ENCODE results near the gene APBA2.

The APBA2 gene

GRCh38 chr15:29130476-29130875 is 244.7 kb downstream of the APBA2 start:
- DNase-seq = peak; percentile 16
- CTCF ChIA-PET = interaction anchor here (1.2 kb wide), 1 partner anchor 28 kb away, joined by 3 read pairs; no protein-coding TSS in a partner anchor
- peaks cover 12% of the 10 kb centered on the region for H3K27me3 Mint-ChIP-seq
- no peak overlapping the region for H3K27ac Mint-ChIP-seq
- H3K4me3 Mint-ChIP-seq = no peak overlapping the region
- H3K4me1 Mint-ChIP-seq = peaks cover 2% of the 10 kb centered on the region
- H3K36me3 Mint-ChIP-seq = no peaks in the 10 kb centered on the region
- no peaks in the 10 kb centered on the region for H3K9me3 Mint-ChIP-seq

GRCh38 chr15:29130951-29131839 is 245.4 kb downstream of the APBA2 start:
- H3K9me3 Mint-ChIP-seq = no peaks in the 10 kb centered on the region
- CTCF ChIA-PET = interaction anchor here (1.2 kb wide), 1 partner anchor 29 kb away, joined by 3 read pairs; no protein-coding TSS in a partner anchor
- no peak overlapping the region for H3K4me3 Mint-ChIP-seq
- peaks cover 2% of the 10 kb centered on the region for H3K4me1 Mint-ChIP-seq
- peak; percentile 1 for DNase-seq
- no peak overlapping the region for H3K27ac Mint-ChIP-seq
- no peaks in the 10 kb centered on the region for H3K36me3 Mint-ChIP-seq
- peaks cover 12% of the 10 kb centered on the region for H3K27me3 Mint-ChIP-seq

- Mint-ChIP-seq H3K4me1 (peaks cover 2% of the 10 kb centered on the region), H3K27ac (no peak overlapping the region), H3K27me3 (peaks cover 12% of the 10 kb centered on the region), H3K4me3 (no peak overlapping the region), H3K36me3 (no peaks in the 10 kb centered on the region), H3K9me3 (no peaks in the 10 kb centered on the region)
- CTCF ChIA-PET = interaction anchor here (1.2 kb wide), 1 partner anchor 30 kb away, joined by 3 read pairs; no protein-coding TSS in a partner anchor
- DNase-seq = no peak
Measured at GRCh38 chr15:29131840-29132420, 246.2 kb downstream of the APBA2 start.

- no peak overlapping the region for H3K27ac Mint-ChIP-seq
- CTCF ChIA-PET = no interaction called here
Measured at GRCh38 chr15:29132735-29133181, 247.0 kb downstream of the APBA2 start.

GRCh38 chr15:29133321-29133720 is 247.5 kb downstream of the APBA2 start:
- Mint-ChIP-seq H3K4me3 (no peak overlapping the region), H3K9me3 (no peaks in the 10 kb centered on the region), H3K36me3 (no peaks in the 10 kb centered on the region), H3K4me1 (peaks cover 2% of the 10 kb centered on the region), H3K27ac (no peak overlapping the region), H3K27me3 (peaks cover 11% of the 10 kb centered on the region)
- no peak for DNase-seq
- CTCF ChIA-PET = no interaction called here

More at GRCh38 chr15:29132735-29133181, 247.0 kb downstream of the APBA2 start:
- no peaks in the 10 kb centered on the region for H3K36me3 Mint-ChIP-seq
- no peak overlapping the region for H3K4me3 Mint-ChIP-seq
- H3K9me3 Mint-ChIP-seq = no peaks in the 10 kb centered on the region
- DNase-seq = no peak
- peaks cover 12% of the 10 kb centered on the region for H3K27me3 Mint-ChIP-seq
- H3K4me1 Mint-ChIP-seq = peaks cover 2% of the 10 kb centered on the region

GRCh38 chr15:29133791-29134190 is 248.0 kb downstream of the APBA2 start:
- Mint-ChIP-seq H3K9me3 (no peaks in the 10 kb centered on the region), H3K36me3 (no peaks in the 10 kb centered on the region), H3K27ac (no peak overlapping the region), H3K4me3 (no peak overlapping the region), H3K4me1 (peaks cover 2% of the 10 kb centered on the region), H3K27me3 (peaks cover 8% of the 10 kb centered on the region)
- CTCF ChIA-PET = no interaction called here
- no peak for DNase-seq

GRCh38 chr15:29134239-29134638 is 248.5 kb downstream of the APBA2 start:
- no peaks in the 10 kb centered on the region for H3K9me3 Mint-ChIP-seq
- DNase-seq = no peak
- H3K27me3 Mint-ChIP-seq = peaks cover 8% of the 10 kb centered on the region
- H3K4me1 Mint-ChIP-seq = peaks cover 2% of the 10 kb centered on the region
- no peaks in the 10 kb centered on the region for H3K36me3 Mint-ChIP-seq
- H3K27ac Mint-ChIP-seq = no peak overlapping the region
- H3K4me3 Mint-ChIP-seq = no peak overlapping the region
- CTCF ChIA-PET = no interaction called here

GRCh38 chr15:29134641-29135308 is 249.0 kb downstream of the APBA2 start:
- DNase-seq = no peak
- H3K27me3 Mint-ChIP-seq = peaks cover 8% of the 10 kb centered on the region
- no peak overlapping the region for H3K27ac Mint-ChIP-seq
- peaks cover 2% of the 10 kb centered on the region for H3K4me1 Mint-ChIP-seq
- no peaks in the 10 kb centered on the region for H3K9me3 Mint-ChIP-seq
- H3K4me3 Mint-ChIP-seq = no peak overlapping the region
- H3K36me3 Mint-ChIP-seq = no peaks in the 10 kb centered on the region
- CTCF ChIA-PET = no interaction called here

- Mint-ChIP-seq H3K4me1 (peaks cover 4% of the 10 kb centered on the region), H3K9me3 (no peaks in the 10 kb centered on the region), H3K4me3 (no peak overlapping the region), H3K27me3 (peaks cover 8% of the 10 kb centered on the region), H3K27ac (no peak overlapping the region), H3K36me3 (no peaks in the 10 kb centered on the region)
- DNase-seq = no peak
- CTCF ChIA-PET = no interaction called here
Measured at GRCh38 chr15:29135309-29135657, 249.5 kb downstream of the APBA2 start.

GRCh38 chr15:29135702-29136646 is 250.2 kb downstream of the APBA2 start:
- CTCF ChIA-PET = interaction anchor here (1.0 kb wide), 1 partner anchor 36 kb away, joined by 3 read pairs; no protein-coding TSS in a partner anchor
- Mint-ChIP-seq H3K36me3 (no peaks in the 10 kb centered on the region), H3K4me3 (no peak overlapping the region), H3K27ac (no peak overlapping the region), H3K9me3 (no peaks in the 10 kb centered on the region), H3K4me1 (peaks cover 4% of the 10 kb centered on the region), H3K27me3 (peaks cover 15% of the 10 kb centered on the region)
- no peak for DNase-seq

- Mint-ChIP-seq H3K36me3 (no peaks in the 10 kb centered on the region), H3K4me3 (no peak overlapping the region), H3K4me1 (peaks cover 2% of the 10 kb centered on the region), H3K27ac (no peak overlapping the region), H3K9me3 (no peaks in the 10 kb centered on the region), H3K27me3 (peaks cover 25% of the 10 kb centered on the region)
- CTCF ChIA-PET = no interaction called here
- DNase-seq = no peak
Measured at GRCh38 chr15:29138260-29138659, 252.5 kb downstream of the APBA2 start.

- H3K4me1 Mint-ChIP-seq = peaks cover 2% of the 10 kb centered on the region
- CTCF ChIA-PET = interaction anchor here (0.9 to 2.0 kb wide), 3 partner anchors 9 to 22 kb away, joined by 5 to 6 read pairs (median 5); no protein-coding TSS in a partner anchor
- H3K36me3 Mint-ChIP-seq = no peaks in the 10 kb centered on the region
- H3K9me3 Mint-ChIP-seq = no peaks in the 10 kb centered on the region
- peaks cover 25% of the 10 kb centered on the region for H3K27me3 Mint-ChIP-seq
- H3K4me3 Mint-ChIP-seq = no peak overlapping the region
- no peak for DNase-seq
- no peak overlapping the region for H3K27ac Mint-ChIP-seq
Measured at GRCh38 chr15:29139072-29139471, 253.3 kb downstream of the APBA2 start.

- H3K4me3 Mint-ChIP-seq = no peak overlapping the region
- no peaks in the 10 kb centered on the region for H3K9me3 Mint-ChIP-seq
- DNase-seq = peak; percentile 61
- no peaks in the 10 kb centered on the region for H3K36me3 Mint-ChIP-seq
- H3K27ac Mint-ChIP-seq = no peak overlapping the region
- peaks cover 2% of the 10 kb centered on the region for H3K4me1 Mint-ChIP-seq
- CTCF ChIA-PET = interaction anchor here (0.8 to 2.0 kb wide), 13 partner anchors 9 to 786 kb away, joined by 3 to 6 read pairs (median 4); no protein-coding TSS in a partner anchor
- peaks cover 25% of the 10 kb centered on the region for H3K27me3 Mint-ChIP-seq
Measured at GRCh38 chr15:29139540-29140459, 254.0 kb downstream of the APBA2 start.
